Ovary (tissue), 9 donors: ENCODE measurements around the gene SYTL3. TPM values are rescaled to one million over a fixed set of nuclear protein-coding genes. Genes with fewer than 3 reads are reported as not detected.

Experiments used
- DNase-seq, 5 donors: peaks; one replicate each; pipeline ENCODE4 v3.0.0-alpha.2; 2019 to 2020
- H3K27ac ChIP-seq, 2 donors: fragments of 200-600 bp; one replicate each; pipeline versions ENCODE4 v1.5.1 to v1.8.0; 2019 to 2022
- H3K27me3 ChIP-seq: fragments of 200-600 bp; one replicate; pipeline ENCODE4 v1.8.0; 2022
- H3K36me3 ChIP-seq: fragments of 200-600 bp; sonication (generic); one replicate; pipeline ENCODE4 v1.5.1; 2019
- H3K4me1 ChIP-seq: one replicate; pipeline ENCODE4 v1.8.1; 2013; ENCODE audit warnings: mild to moderate bottlenecking, moderate library complexity; ENCODE audit not compliant: insufficient read depth
- H3K4me3 ChIP-seq: fragments of 200-600 bp; sonication (generic); one replicate; pipeline ENCODE4 v1.5.1; 2017
- H3K9me3 ChIP-seq, 2 donors: fragments of 200-600 bp in 1 of 2; sonication (generic) in 1 of 2; one replicate each; pipeline versions ENCODE4 v1.5.1 to v1.8.1; 2013 to 2019; ENCODE audit warnings: mild to moderate bottlenecking in 1 of 2, moderate library complexity in 1 of 2
- CTCF ChIP-seq, 3 donors: fragments of 450-650 bp in 2 of 3; fragments of 200-600 bp in 1 of 3; IDR thresholded peaks; one replicate each; pipeline versions ENCODE4 v1.5.1 to v1.8.0; 2016 to 2022; ENCODE audit warnings: antibody characterized with exemption in 3 of 3, mild to moderate bottlenecking in 1 of 3
- EP300 ChIP-seq: sonication (generic); formaldehyde crosslinking; IDR thresholded peaks from one replicate; pipeline ENCODE4 v1.6.1; 2017; ENCODE audit warnings: antibody characterized with exemption
- POLR2A ChIP-seq: fragments of 450-650 bp; IDR thresholded peaks from one replicate; pipeline ENCODE4 v1.6.1; 2017; ENCODE audit warnings: antibody characterized with exemption, mild to moderate bottlenecking, moderate library complexity
- WGBS, 3 donors: extraction: QIAGEN DNeasy Blood & Tissue Kit in 1 of 3; methylation state at CpG; one replicate each; pipeline versions ENCODE4 v1.1.5 to v1.1.7; 2013 to 2017; 5-methylcytosine and 5-hydroxymethylcytosine counted together
- intact Hi-C, 4 donors: fragments of 100-400 bp; cut with DNase I; formaldehyde crosslinking; loops; one replicate each; pipeline versions ENCODE4 v1.11.0 to v1.15.1; 2022 to 2023
- polyA plus RNA-seq, 2 donors: library from polyadenylated mRNA; stranded (reverse); fragments of 200-250 nt in 1 of 2; fragments of 350-450 nt in 1 of 2; fragmentation: Illumina TruSeq in 1 of 2; extraction: RNeasy Lipid Tissue Mini Kit (QIAGEN cat#74804) in 1 of 2; gene quantifications; one replicate each; pipeline ENCODE4 v1.2.3, GENCODE V29; 2013 to 2014
- total RNA-seq, 7 donors: library from RNA; depleted of rRNA in 2 of 7; stranded (reverse); fragments of >200 nt in 2 of 7; fragmentation: NEBNext Ultra II Directional in 3 of 7; extraction: Animal tissue kit (Norgen Biotek cat#: 25700) in 3 of 7; gene quantifications; one replicate each; pipeline versions ENCODE4 v1.1.0 to v1.2.4, GENCODE V29; 2016 to 2023
- donor health status: DM: no; HTN: no; CAD: no; lungs with moderate emphysema.
- donor health status: DM: no; HTN: no; CAD: no.
- donor health status: Bipolar disorder and iron deficiency.
- donor health status: DM: yes; HTN: yes; CAD: no.
- donor health status: DM: no; HTN: no; CAD: no.
- donor health status: DM: yes; HTN: yes; CAD: no.

Gene SYTL3
- total and polyA plus RNA-seq, 9 donors, result 1.7 to 7.8 (median 2.5) TPM

- Histone ChIP-seq H3K27me3 (no peaks in the 10 kb centered on the region), H3K4me1 (peaks cover 7% of the 10 kb centered on the region), H3K27ac (no peak overlapping the region), H3K4me3 (no peak overlapping the region), H3K36me3 (no peaks in the 10 kb centered on the region), H3K9me3 (no peaks in the 10 kb centered on the region)
- no peak for TF ChIP-seq EP300
- TF ChIP-seq CTCF (IDR thresholded peaks at IDR 0.05), result no peak
- TF ChIP-seq POLR2A, result no peak
- 96 to 98% (median 98%) methylated on average over 7 of the region's 7 CpGs for WGBS, 3 donors
- no peak for DNase-seq
- intact Hi-C loops, result loop anchor here (5.0 to 10.0 kb wide), 3 partner anchors 78 to 390 kb away; no protein-coding TSS in a partner anchor
Measured at GRCh38 chr6:158606935-158607334, 42.9 kb upstream of the SYTL3 start.

GRCh38 chr6:158607411-158608170 lies 42.3 kb upstream of the SYTL3 start:
- 61 to 71% (median 67%) methylated on average over 14 of the region's 14 CpGs for WGBS, 3 donors
- peaks cover 12% of the 10 kb centered on the region for H3K4me1 ChIP-seq
- no peaks in the 10 kb centered on the region for H3K27me3 ChIP-seq
- no peak overlapping the region for H3K4me3 ChIP-seq
- DNase-seq, result no peak
- no peak for TF ChIP-seq CTCF (IDR thresholded peaks at IDR 0.05)
- TF ChIP-seq EP300, result no peak
- no peak for TF ChIP-seq POLR2A
- no peaks in the 10 kb centered on the region for H3K36me3 ChIP-seq
- intact Hi-C loops, result loop anchor here (5.0 to 10.0 kb wide), 3 partner anchors 77 to 390 kb away; no protein-coding TSS in a partner anchor
- no peak overlapping the region for H3K27ac ChIP-seq
- no peaks in the 10 kb centered on the region for H3K9me3 ChIP-seq

- TF ChIP-seq EP300, result no peak
- TF ChIP-seq CTCF (IDR thresholded peaks at IDR 0.05), result no peak
- no peak for TF ChIP-seq POLR2A
- Histone ChIP-seq H3K36me3 (no peaks in the 10 kb centered on the region), H3K27ac (no peak overlapping the region), H3K27me3 (no peaks in the 10 kb centered on the region), H3K4me3 (no peak overlapping the region), H3K9me3 (no peaks in the 10 kb centered on the region), H3K4me1 (peaks cover 13% of the 10 kb centered on the region)
- 87 to 93% (median 89%) methylated on average over 12 of the region's 12 CpGs for WGBS, 3 donors
- intact Hi-C loops, result loop anchor here (5.0 to 10.0 kb wide), 3 partner anchors 77 to 391 kb away; no protein-coding TSS in a partner anchor
- no peak for DNase-seq
Measured at GRCh38 chr6:158608221-158608620, 41.6 kb upstream of the SYTL3 start.

- intact Hi-C loops, result loop anchor here (5.0 to 10.0 kb wide), 3 partner anchors 75 to 392 kb away; no protein-coding TSS in a partner anchor
- no peaks in the 10 kb centered on the region for H3K9me3 ChIP-seq
- TF ChIP-seq CTCF (IDR thresholded peaks at IDR 0.05), result no peak
- TF ChIP-seq POLR2A, result no peak
- no peak for TF ChIP-seq EP300
- H3K27ac ChIP-seq, result peak overlapping the region in 1 of 2 donors; percentile 72
- no peak overlapping the region for H3K4me3 ChIP-seq
- no peaks in the 10 kb centered on the region for H3K36me3 ChIP-seq
- H3K4me1 ChIP-seq, result peaks cover 13% of the 10 kb centered on the region
- no peaks in the 10 kb centered on the region for H3K27me3 ChIP-seq
- WGBS, 3 donors, result 54 to 66% (median 65%) methylated on average over 13 of the region's 13 CpGs
- no peak for DNase-seq
Measured at GRCh38 chr6:158609455-158610155, 40.2 kb upstream of the SYTL3 start.
